HCT116 (cell line): Measurements from ENCODE around the gene GRIA1.

Source experiments
- EZH2 ChIP-seq: fragments of 200-600 bp; sonication (generic); IDR thresholded peaks from 2 replicates; pipeline ENCODE4 v1.6.1; 2017; ENCODE audit warnings: antibody characterized with exemption, mixed run types
- EZH2phosphoT487 ChIP-seq: fragments of 200-600 bp; IDR thresholded peaks from 2 replicates; pipeline ENCODE4 v1.6.1; 2018; ENCODE audit warnings: antibody characterized with exemption, borderline replicate concordance
- POLR2A ChIP-seq: IDR thresholded peaks from 2 replicates; pipeline ENCODE4 v1.7.0; 2011; ENCODE audit warnings: borderline replicate concordance; ENCODE audit not compliant: insufficient read depth, insufficient read length; ENCODE audit errors: extremely low read depth
- SP1 ChIP-seq: IDR thresholded peaks from 2 replicates; pipeline ENCODE4 v1.6.1; 2012; ENCODE audit warnings: low read depth
- TCF7L2 ChIP-seq: IDR thresholded peaks from 2 replicates; pipeline ENCODE4 v1.7.0; 2011; ENCODE audit warnings: borderline replicate concordance, inconsistent platforms; ENCODE audit not compliant: insufficient read depth, insufficient read length; ENCODE audit errors: extremely low read depth
- ZNF274 ChIP-seq: fragments of 200-500 bp; sonication (Bioruptor generic); IDR thresholded peaks from 2 replicates; pipeline ENCODE4 v1.6.1; 2014; ENCODE audit warnings: mild to moderate bottlenecking, low read depth, low read length, inconsistent platforms
- TF ChIP-seq, protein P1 (sequence below), 3 experiments: fragments of 200-600 bp in 1 of 3; sonication (generic) in 1 of 3; IDR thresholded peaks in 2 of 3; conservative IDR thresholded peaks in 1 of 3; 2 replicates each; pipeline ENCODE4 v1.5.1; 2012 to 2017; ENCODE audit warnings: low read depth in 2 of 3, low read length in 2 of 3, antibody characterized with exemption in 1 of 3, borderline replicate concordance in 1 of 3, control low read depth in 1 of 3, mild to moderate bottlenecking in 1 of 3, mixed read lengths in 1 of 3, mixed run types in 1 of 3, moderate library complexity in 1 of 3; ENCODE audit not compliant: insufficient read depth in 1 of 3

DNA sequence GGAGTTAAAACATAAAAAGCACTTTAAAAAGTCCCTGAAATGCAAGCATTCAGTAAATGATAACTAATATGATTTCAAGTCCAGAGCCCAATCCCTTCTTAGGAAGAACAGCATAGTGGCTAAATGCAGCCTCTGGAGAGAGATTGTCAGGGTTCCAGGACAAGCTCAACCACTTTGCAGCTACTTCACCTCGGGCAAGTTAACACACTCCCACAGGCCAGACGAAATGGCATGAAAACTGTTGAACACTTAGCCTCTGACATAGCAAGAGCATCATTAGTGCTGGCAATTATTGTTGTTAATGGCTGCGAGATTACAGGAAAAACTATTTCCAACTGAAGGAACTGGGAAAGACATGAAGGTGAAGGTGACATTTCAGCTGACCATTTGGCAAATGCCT lies 205.8 kb downstream of the GRIA1 start:
- no peak for TF ChIP-seq TCF7L2
- TF ChIP-seq EZH2 = no peak
- TF ChIP-seq, protein P1, sequence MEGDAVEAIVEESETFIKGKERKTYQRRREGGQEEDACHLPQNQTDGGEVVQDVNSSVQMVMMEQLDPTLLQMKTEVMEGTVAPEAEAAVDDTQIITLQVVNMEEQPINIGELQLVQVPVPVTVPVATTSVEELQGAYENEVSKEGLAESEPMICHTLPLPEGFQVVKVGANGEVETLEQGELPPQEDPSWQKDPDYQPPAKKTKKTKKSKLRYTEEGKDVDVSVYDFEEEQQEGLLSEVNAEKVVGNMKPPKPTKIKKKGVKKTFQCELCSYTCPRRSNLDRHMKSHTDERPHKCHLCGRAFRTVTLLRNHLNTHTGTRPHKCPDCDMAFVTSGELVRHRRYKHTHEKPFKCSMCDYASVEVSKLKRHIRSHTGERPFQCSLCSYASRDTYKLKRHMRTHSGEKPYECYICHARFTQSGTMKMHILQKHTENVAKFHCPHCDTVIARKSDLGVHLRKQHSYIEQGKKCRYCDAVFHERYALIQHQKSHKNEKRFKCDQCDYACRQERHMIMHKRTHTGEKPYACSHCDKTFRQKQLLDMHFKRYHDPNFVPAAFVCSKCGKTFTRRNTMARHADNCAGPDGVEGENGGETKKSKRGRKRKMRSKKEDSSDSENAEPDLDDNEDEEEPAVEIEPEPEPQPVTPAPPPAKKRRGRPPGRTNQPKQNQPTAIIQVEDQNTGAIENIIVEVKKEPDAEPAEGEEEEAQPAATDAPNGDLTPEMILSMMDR (IDR thresholded peaks at IDR 0.05 in 2 of 3, conservative IDR thresholded peaks at IDR 0.05 in 1 of 3; ENCODE audit: borderline replicate concordance in 1 of 3, insufficient read depth in 1 of 3, low read depth in 2 of 3, low read length in 2 of 3) = no peak
- no peak for TF ChIP-seq EZH2phosphoT487
- no peak for TF ChIP-seq ZNF274
- no peak for TF ChIP-seq POLR2A
- no peak for TF ChIP-seq SP1
